ENCODE results near the gene FBH1. TPM values are rescaled to one million over a fixed set of nuclear protein-coding genes. Genes with fewer than 3 reads are reported as not detected.
"Not testable (repeated sequence)": the region's sequence is repeated elsewhere in the genome, so short reads cannot be mapped to it uniquely, and the experiment has no call there.

Gene FBH1
- total RNA-seq, 1 experiment from 2014 or later: 61.9 TPM

GRCh38 chr10:5941579-5941978 lies 51.5 kb downstream of the FBH1 start:
- Histone ChIP-seq H3K9me3 (ENCODE audit: low read length) (no peaks in the 10 kb centered on the region), H2AFZ (ENCODE audit: low read length) (no peak overlapping the region), H3K4me3 (ENCODE audit: low read length) (no peak overlapping the region), H3K4me2 (ENCODE audit: low read depth, low read length, poor library complexity, severe bottlenecking) (no peak overlapping the region), H3K79me2 (ENCODE audit: low read length) (no peaks in the 10 kb centered on the region), H3K27ac (ENCODE audit: low read length) (no peak overlapping the region), H3K9ac (ENCODE audit: low read length) (no peak overlapping the region), H3K4me1 (ENCODE audit: low read length) (no peaks in the 10 kb centered on the region), H3K9me2 (replicated peaks; ENCODE audit: insufficient read depth, low read length) (no peaks in the 10 kb centered on the region), H3K36me3 (ENCODE audit: insufficient read depth, low read length) (no peaks in the 10 kb centered on the region), H3K27me3 (ENCODE audit: low read length) (no peaks in the 10 kb centered on the region), H4K20me1 (ENCODE audit: insufficient read depth, low read depth, low read length) (no peaks in the 10 kb centered on the region)
- DNase-seq: no peak

GRCh38 chr10:5942001-5942400 lies 52.0 kb downstream of the FBH1 start:
- H3K36me3 ChIP-seq (ENCODE audit: insufficient read depth, low read length): no peaks in the 10 kb centered on the region
- H3K4me1 ChIP-seq (ENCODE audit: low read length): no peaks in the 10 kb centered on the region
- no peak overlapping the region for H3K9ac ChIP-seq (ENCODE audit: low read length)
- H3K4me2 ChIP-seq (ENCODE audit: low read depth, low read length, poor library complexity, severe bottlenecking): no peak overlapping the region
- H3K9me2 ChIP-seq (replicated peaks; ENCODE audit: insufficient read depth, low read length): no peaks in the 10 kb centered on the region
- no peak overlapping the region for H3K4me3 ChIP-seq (ENCODE audit: low read length)
- H3K27ac ChIP-seq (ENCODE audit: low read length): no peak overlapping the region
- no peaks in the 10 kb centered on the region for H4K20me1 ChIP-seq (ENCODE audit: insufficient read depth, low read depth, low read length)
- H3K27me3 ChIP-seq (ENCODE audit: low read length): no peaks in the 10 kb centered on the region
- no peaks in the 10 kb centered on the region for H3K9me3 ChIP-seq (ENCODE audit: low read length)
- DNase-seq: no peak
- H3K79me2 ChIP-seq (ENCODE audit: low read length): no peaks in the 10 kb centered on the region
- H2AFZ ChIP-seq (ENCODE audit: low read length): no peak overlapping the region

GRCh38 chr10:5942474-5942873 lies 52.4 kb downstream of the FBH1 start:
- H3K27ac ChIP-seq (ENCODE audit: low read length): no peak overlapping the region
- no peaks in the 10 kb centered on the region for H3K27me3 ChIP-seq (ENCODE audit: low read length)
- H3K4me1 ChIP-seq (ENCODE audit: low read length): no peaks in the 10 kb centered on the region
- no peaks in the 10 kb centered on the region for H3K9me3 ChIP-seq (ENCODE audit: low read length)
- H4K20me1 ChIP-seq (ENCODE audit: insufficient read depth, low read depth, low read length): no peaks in the 10 kb centered on the region
- H3K9ac ChIP-seq (ENCODE audit: low read length): no peak overlapping the region
- no peaks in the 10 kb centered on the region for H3K9me2 ChIP-seq (replicated peaks; ENCODE audit: insufficient read depth, low read length)
- DNase-seq: no peak
- H3K4me2 ChIP-seq (ENCODE audit: low read depth, low read length, poor library complexity, severe bottlenecking): no peak overlapping the region
- no peak overlapping the region for H2AFZ ChIP-seq (ENCODE audit: low read length)
- no peaks in the 10 kb centered on the region for H3K36me3 ChIP-seq (ENCODE audit: insufficient read depth, low read length)
- no peak overlapping the region for H3K4me3 ChIP-seq (ENCODE audit: low read length)
- no peaks in the 10 kb centered on the region for H3K79me2 ChIP-seq (ENCODE audit: low read length)

GRCh38 chr10:5943536-5943935 lies 53.5 kb downstream of the FBH1 start:
- Histone ChIP-seq H4K20me1 (ENCODE audit: insufficient read depth, low read depth, low read length) (no peaks in the 10 kb centered on the region), H3K9me2 (replicated peaks; ENCODE audit: insufficient read depth, low read length) (no peaks in the 10 kb centered on the region), H3K79me2 (ENCODE audit: low read length) (no peaks in the 10 kb centered on the region), H3K4me2 (ENCODE audit: low read depth, low read length, poor library complexity, severe bottlenecking) (no peak overlapping the region), H3K27ac (ENCODE audit: low read length) (no peak overlapping the region), H3K9me3 (ENCODE audit: low read length) (no peaks in the 10 kb centered on the region), H3K27me3 (ENCODE audit: low read length) (no peaks in the 10 kb centered on the region), H3K9ac (ENCODE audit: low read length) (no peak overlapping the region), H2AFZ (ENCODE audit: low read length) (no peak overlapping the region), H3K4me1 (ENCODE audit: low read length) (no peaks in the 10 kb centered on the region), H3K36me3 (ENCODE audit: insufficient read depth, low read length) (no peaks in the 10 kb centered on the region), H3K4me3 (ENCODE audit: low read length) (no peak overlapping the region)
- no peak for DNase-seq

GRCh38 chr10:5944389-5945189 lies 54.5 kb downstream of the FBH1 start:
- Histone ChIP-seq H3K9me2 (replicated peaks; ENCODE audit: insufficient read depth, low read length) (no peaks in the 10 kb centered on the region), H3K9ac (ENCODE audit: low read length) (no peak overlapping the region), H3K4me1 (ENCODE audit: low read length) (no peaks in the 10 kb centered on the region), H3K36me3 (ENCODE audit: insufficient read depth, low read length) (no peaks in the 10 kb centered on the region), H2AFZ (ENCODE audit: low read length) (no peak overlapping the region), H3K4me3 (ENCODE audit: low read length) (no peak overlapping the region), H3K27me3 (ENCODE audit: low read length) (no peaks in the 10 kb centered on the region), H3K27ac (ENCODE audit: low read length) (no peak overlapping the region), H3K79me2 (ENCODE audit: low read length) (no peaks in the 10 kb centered on the region), H4K20me1 (ENCODE audit: insufficient read depth, low read depth, low read length) (no peaks in the 10 kb centered on the region), H3K4me2 (ENCODE audit: low read depth, low read length, poor library complexity, severe bottlenecking) (no peak overlapping the region), H3K9me3 (ENCODE audit: low read length) (no peaks in the 10 kb centered on the region)
- DNase-seq: no peak

GRCh38 chr10:5945190-5945509 lies 55.1 kb downstream of the FBH1 start:
- no peak overlapping the region for H3K4me2 ChIP-seq (ENCODE audit: low read depth, low read length, poor library complexity, severe bottlenecking)

GRCh38 chr10:5945561-5946418 lies 55.7 kb downstream of the FBH1 start:
- DNase-seq: no peak
- Histone ChIP-seq H3K4me3 (ENCODE audit: low read length) (no peak overlapping the region), H3K9me3 (ENCODE audit: low read length) (no peaks in the 10 kb centered on the region)

More at GRCh38 chr10:5945190-5945509, 55.1 kb downstream of the FBH1 start:
- H3K27me3 ChIP-seq (ENCODE audit: low read length): no peaks in the 10 kb centered on the region
- H3K9me2 ChIP-seq (replicated peaks; ENCODE audit: insufficient read depth, low read length): no peaks in the 10 kb centered on the region
- H4K20me1 ChIP-seq (ENCODE audit: insufficient read depth, low read depth, low read length): no peaks in the 10 kb centered on the region
- no peak overlapping the region for H3K27ac ChIP-seq (ENCODE audit: low read length)
- H3K9me3 ChIP-seq (ENCODE audit: low read length): no peaks in the 10 kb centered on the region
- H3K4me3 ChIP-seq (ENCODE audit: low read length): no peak overlapping the region
- no peaks in the 10 kb centered on the region for H3K79me2 ChIP-seq (ENCODE audit: low read length)
- DNase-seq: no peak
- no peaks in the 10 kb centered on the region for H3K36me3 ChIP-seq (ENCODE audit: insufficient read depth, low read length)
- no peaks in the 10 kb centered on the region for H3K4me1 ChIP-seq (ENCODE audit: low read length)
- H2AFZ ChIP-seq (ENCODE audit: low read length): no peak overlapping the region
- H3K9ac ChIP-seq (ENCODE audit: low read length): no peak overlapping the region

GRCh38 chr10:5946419-5946775 lies 56.4 kb downstream of the FBH1 start:
- H3K9ac ChIP-seq (ENCODE audit: low read length); H3K4me2 ChIP-seq (ENCODE audit: low read depth, low read length, poor library complexity, severe bottlenecking); H3K4me3 ChIP-seq (ENCODE audit: low read length); H3K27ac ChIP-seq (ENCODE audit: low read length); H3K36me3 ChIP-seq (ENCODE audit: insufficient read depth, low read length); H2AFZ ChIP-seq (ENCODE audit: low read length); H3K9me2 ChIP-seq (replicated peaks; ENCODE audit: insufficient read depth, low read length); H3K27me3 ChIP-seq (ENCODE audit: low read length); H3K79me2 ChIP-seq (ENCODE audit: low read length); DNase-seq; H3K9me3 ChIP-seq (ENCODE audit: low read length); H4K20me1 ChIP-seq (ENCODE audit: insufficient read depth, low read depth, low read length); H3K4me1 ChIP-seq (ENCODE audit: low read length): not testable (repeated sequence)

More at GRCh38 chr10:5945561-5946418, 55.7 kb downstream of the FBH1 start:
- no peak overlapping the region for H2AFZ ChIP-seq (ENCODE audit: low read length)
- H3K36me3 ChIP-seq (ENCODE audit: insufficient read depth, low read length): no peaks in the 10 kb centered on the region
- H3K27ac ChIP-seq (ENCODE audit: low read length): no peak overlapping the region
- H3K27me3 ChIP-seq (ENCODE audit: low read length): no peaks in the 10 kb centered on the region
- H3K4me2 ChIP-seq (ENCODE audit: low read depth, low read length, poor library complexity, severe bottlenecking): no peak overlapping the region
- H3K4me1 ChIP-seq (ENCODE audit: low read length): no peaks in the 10 kb centered on the region
- no peak overlapping the region for H3K9ac ChIP-seq (ENCODE audit: low read length)
- H3K79me2 ChIP-seq (ENCODE audit: low read length): no peaks in the 10 kb centered on the region
- H3K9me2 ChIP-seq (replicated peaks; ENCODE audit: insufficient read depth, low read length): no peaks in the 10 kb centered on the region
- no peaks in the 10 kb centered on the region for H4K20me1 ChIP-seq (ENCODE audit: insufficient read depth, low read depth, low read length)

Measured in Karpas-422 (cell line).